ENCODE results near the gene RAB24. TPM values are rescaled to one million over a fixed set of nuclear protein-coding genes. Genes with fewer than 3 reads are reported as not detected.

The RAB24 gene
- total RNA-seq (10 to 100 TPM; 36.9 to 72.6 (median 51.3) TPM), polyA plus RNA-seq (100 to 1,000 TPM in 1 of 3 donors, 10 to 100 TPM in 2; 29.4 to 134 (median 95.2) TPM)
- long read RNA-seq, donor 1, transcript RAB24-204 (9 exons, 1,236 nt) = minor isoform, 7 of 41 reads
- long read RNA-seq, donor 1, transcript RAB24-201 (8 exons, 1,311 nt) = major isoform, 29 of 41 reads
- long read RNA-seq, donor 1, partial matches to known transcripts = 0 of 41 reads
- long read RNA-seq, donor 1, other reads (novel, unspliced or antisense) = 0 of 41 reads
- long read RNA-seq, donor 2, transcript RAB24-206 (7 exons, 1,820 nt) = minor isoform, 5 of 28 reads
- long read RNA-seq, donor 2, transcript RAB24-204 (9 exons, 1,236 nt) = minor isoform, 5 of 28 reads
- long read RNA-seq, donor 2, transcript RAB24-201 (8 exons, 1,311 nt) = major isoform, 16 of 28 reads
- long read RNA-seq, donor 2, partial matches to known transcripts = 0 of 28 reads
- long read RNA-seq, donor 2, other reads (novel, unspliced or antisense) = 0 of 28 reads
- long read RNA-seq, donor 3, transcript RAB24-201 (8 exons, 1,311 nt) = major isoform, 10 of 17 reads
- long read RNA-seq, donor 3, partial matches to known transcripts = 0 of 17 reads
- long read RNA-seq, donor 3, other reads (novel, unspliced or antisense) = 0 of 17 reads
- long read RNA-seq, donor 4, transcript RAB24-204 (9 exons, 1,236 nt) = minor isoform, 6 of 36 reads
- long read RNA-seq, donor 4, transcript RAB24-201 (8 exons, 1,311 nt) = major isoform, 22 of 36 reads
- long read RNA-seq, donor 4, partial matches to known transcripts = 0 of 36 reads
- long read RNA-seq, donor 4, other reads (novel, unspliced or antisense) = 5 of 36 reads
- long read RNA-seq, donor 5, transcript RAB24-201 (8 exons, 1,311 nt) = major isoform, 43 of 118 reads
- long read RNA-seq, donor 5, transcript RAB24-206 (7 exons, 1,820 nt) = minor isoform, 29 of 118 reads
- long read RNA-seq, donor 5, transcript RAB24-204 (9 exons, 1,236 nt) = minor isoform, 19 of 118 reads
- long read RNA-seq, donor 5, partial matches to known transcripts = 1 of 118 reads
- long read RNA-seq, donor 5, other reads (novel, unspliced or antisense) = 25 of 118 reads
- long read RNA-seq, donor 6, transcript RAB24-206 (7 exons, 1,820 nt) = minor isoform, 9 of 50 reads
- long read RNA-seq, donor 6, transcript RAB24-204 (9 exons, 1,236 nt) = minor isoform, 7 of 50 reads
- long read RNA-seq, donor 6, transcript RAB24-201 (8 exons, 1,311 nt) = major isoform, 30 of 50 reads
- long read RNA-seq, donor 6, partial matches to known transcripts = 2 of 50 reads
- long read RNA-seq, donor 6, other reads (novel, unspliced or antisense) = 2 of 50 reads
- long read RNA-seq, donor 7, transcript RAB24-201 (8 exons, 1,311 nt) = major isoform, 12 of 14 reads
- long read RNA-seq, donor 7, partial matches to known transcripts = 0 of 14 reads
- long read RNA-seq, donor 7, other reads (novel, unspliced or antisense) = 0 of 14 reads
- long read RNA-seq, donor 8, transcript RAB24-204 (9 exons, 1,236 nt) = minor isoform, 6 of 37 reads
- long read RNA-seq, donor 8, transcript RAB24-201 (8 exons, 1,311 nt) = major isoform, 23 of 37 reads
- long read RNA-seq, donor 8, transcript RAB24-206 (7 exons, 1,820 nt) = minor isoform, 7 of 37 reads
- long read RNA-seq, donor 8, partial matches to known transcripts = 0 of 37 reads
- long read RNA-seq, donor 8, other reads (novel, unspliced or antisense) = 0 of 37 reads
- long read RNA-seq, donor 9, partial matches to known transcripts = 0 of 7 reads
- long read RNA-seq, donor 9, other reads (novel, unspliced or antisense) = 0 of 7 reads
- long read RNA-seq, donor 10, transcript RAB24-206 (7 exons, 1,820 nt) = minor isoform, 6 of 18 reads
- long read RNA-seq, donor 10, transcript RAB24-201 (8 exons, 1,311 nt) = major isoform, 11 of 18 reads
- long read RNA-seq, donor 10, partial matches to known transcripts = 0 of 18 reads
- long read RNA-seq, donor 10, other reads (novel, unspliced or antisense) = 0 of 18 reads

GRCh38 chr5:177303121-177303924, at the start of gene RAB24, which contains the start of gene PRELID1:
Gene RAB24 (minus strand): TSS chr5:177303719. CDS start chr5:177303288, 431 bp downstream.
Gene PRELID1 (plus strand): TSS chr5:177303799. CDS start chr5:177303986, 187 bp downstream.
- H3K27ac ChIP-seq = peak within 1 kb of the TSS in 4 of 5 donors; percentile 65 to 89 (median 73)
- no peaks in the 10 kb centered on the region for H3K27me3 ChIP-seq
- H3K36me3 ChIP-seq (replicated peaks in 1 of 2) = peaks cover 0 to 31% of the 10 kb centered on the region in 2 donors
- WGBS, 4 donors = 0% methylated on average over 8 to 100 of the region's 100 CpGs; no CpG with 5 or more reads in 1 of the 4 donors
- intact Hi-C loops (cut with DNase I) = loop anchor here in 1 of 2 donors (10.0 kb wide), 1 partner anchor 169 kb away; the partner anchor contains the start of gene NSD1
- TF ChIP-seq CTCF (IDR thresholded peaks at IDR 0.05) (peak in 1 of 6 experiments; percentile 15), POLR2A (IDR thresholded peaks at IDR 0.05) (peak; percentile 14 to 70)
- H3K4me3 ChIP-seq = peak within 1 kb of the TSS; percentile 83 to 98 (median 94)
- H3K4me1 ChIP-seq (replicated peaks in 1 of 2) = peaks cover 24 to 39% of the 10 kb centered on the region in 2 donors
- no peaks in the 10 kb centered on the region for H3K9me3 ChIP-seq (replicated peaks in 1 of 3)
- DNase-seq = peak; percentile 81 to 94 (median 90)

DNA sequence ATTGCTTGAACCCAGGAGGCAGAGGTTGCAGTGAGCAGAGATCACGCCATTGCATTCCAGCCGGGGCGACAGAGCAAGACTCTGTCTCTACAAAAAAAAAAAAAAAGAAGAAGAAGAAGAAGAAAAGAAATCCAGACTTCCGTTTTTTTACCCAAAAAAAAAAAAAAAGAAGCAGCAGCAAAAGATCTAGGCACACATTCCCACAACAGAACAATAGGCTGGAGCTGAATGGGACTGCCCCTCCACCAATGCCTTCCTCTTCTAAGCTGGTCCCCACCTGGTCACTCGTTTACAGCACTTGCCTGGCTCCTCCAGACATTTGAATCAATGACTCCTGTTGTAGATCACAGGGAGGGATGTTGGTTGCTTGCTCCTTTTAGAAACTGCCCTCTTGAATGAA, 49.6 kb upstream of the RAB24 start:
- 60 to 70% (median 64%) methylated on average over 5 of the region's 5 CpGs for WGBS, 4 donors
- H3K27me3 ChIP-seq = no peaks in the 10 kb centered on the region
- intact Hi-C loops (cut with DNase I) = no loop called here
- no peak for DNase-seq
- H3K4me1 ChIP-seq (replicated peaks in 1 of 2) = peaks cover 17 to 21% of the 10 kb centered on the region in 2 donors
- peaks cover 0 to 3% of the 10 kb centered on the region in 2 donors for H3K36me3 ChIP-seq (replicated peaks in 1 of 2)
- TF ChIP-seq CTCF (IDR thresholded peaks at IDR 0.05) = no peak
- no peak for TF ChIP-seq POLR2A (IDR thresholded peaks at IDR 0.05)
- H3K4me3 ChIP-seq = no peak overlapping the region
- no peaks in the 10 kb centered on the region for H3K9me3 ChIP-seq (replicated peaks in 1 of 3)
- H3K27ac ChIP-seq = no peak overlapping the region
